K562 (cell line): ENCODE results near the gene PACS2. TPM values are rescaled to one million over a fixed set of nuclear protein-coding genes. Genes with fewer than 3 reads are reported as not detected.

Experiments used
- ATAC-seq: fragments of 200-7000 bp; cut with Tn5 transposase; 3 replicates; pipeline ENCODE4 v1.9.1; 2020; ENCODE audit warnings: moderate library complexity
- BruUV-seq: library from RNA; stranded (reverse); fragments of 400-500 nt; replicated peaks from 2 replicates; lab custom pipeline; 2021; lab: Mats Ljungman, UMichigan
- CTCF ChIA-PET: fragments of 300-600 bp; formaldehyde crosslinking; extraction: SDS; loops from one replicate; lab custom pipeline; 2021; ENCODE audit warnings: low intra/inter-chr PET ratio; lab: Yijun Ruan, JAX
- POLR2A ChIA-PET: fragments of 300-600, 350-650 bp; sonication (Branson Sonifier 250); formaldehyde crosslinking; extraction: SDS; loops from one replicate; lab custom pipeline; 2021; ENCODE audit warnings: antibody characterized with exemption, inconsistent platforms; lab: Yijun Ruan, JAX
- DNase-seq, 4 experiments: peaks; one replicate each; pipeline versions ENCODE4 v3.0.0 to v3.0.0-alpha.2; 2011 to 2018; ENCODE audit warnings: low spot score in 3 of 4, mixed read lengths in 3 of 4; ENCODE audit errors: extremely low read depth in 1 of 4
- FAIRE-seq: peaks from 2 replicates; lab custom pipeline; 2011; peaks lifted over from hg19 to GRCh38; lab: Jason Lieb, UNC
- H2AFZ ChIP-seq: 2 replicates; pipeline ENCODE4 v1.6.0; 2011; ENCODE audit warnings: low read depth, low read length, control low read depth, inconsistent platforms
- H3K27ac ChIP-seq: fragments of 200-600 bp; 3 replicates; pipeline ENCODE4 v1.8.0; 2011; ENCODE audit warnings: low read depth, mild to moderate bottlenecking, control low read depth, inconsistent platforms, low read length, moderate library complexity, mixed read lengths; ENCODE audit errors: extremely low read depth
- H3K27me3 ChIP-seq, 2 experiments: fragments of 300-600 bp in 1 of 2; 2 replicates in 1 of 2; 3 replicates in 1 of 2; pipeline versions ENCODE4 v1.6.0 to v1.8.0; 2011; ENCODE audit warnings: inconsistent platforms in 2 of 2, low read length in 2 of 2, mild to moderate bottlenecking in 1 of 2, mixed read lengths in 1 of 2, moderate library complexity in 1 of 2; ENCODE audit not compliant: control insufficient read depth in 2 of 2, insufficient read depth in 2 of 2
- H3K36me3 ChIP-seq: fragments of 300-600 bp; 3 replicates; pipeline ENCODE4 v1.8.0; 2011; ENCODE audit warnings: mild to moderate bottlenecking, low read length, inconsistent platforms; ENCODE audit not compliant: control insufficient read depth, insufficient read depth
- H3K4me1 ChIP-seq, 2 experiments: fragments of 200-600 bp in 1 of 2; replicated peaks in 1 of 2; 2 replicates in 1 of 2; 3 replicates in 1 of 2; pipeline versions ENCODE4 v1.5.1 to v1.8.0; 2011; ENCODE audit warnings: inconsistent platforms in 2 of 2, low read length in 2 of 2, mild to moderate bottlenecking in 1 of 2, mixed read lengths in 1 of 2, moderate library complexity in 1 of 2; ENCODE audit not compliant: control insufficient read depth in 2 of 2, insufficient read depth in 2 of 2
- H3K4me2 ChIP-seq: 2 replicates; pipeline ENCODE4 v1.6.1; 2011; ENCODE audit warnings: low read length, control low read depth, inconsistent platforms, mixed read lengths; ENCODE audit not compliant: insufficient read depth
- H3K4me3 ChIP-seq: fragments of 200-600 bp; sonication (generic), shearing (Covaris generic); 2 replicates; pipeline ENCODE4 v1.5.1; 2016; ENCODE audit warnings: control low read depth, inconsistent platforms
- H3K79me2 ChIP-seq: fragments of 200-600 bp; 3 replicates; pipeline ENCODE4 v1.8.0; 2011; ENCODE audit warnings: low read length, inconsistent platforms; ENCODE audit not compliant: control insufficient read depth, insufficient read depth
- H3K9ac ChIP-seq, 2 experiments: 2 replicates each; pipeline versions ENCODE4 v1.6.0 to v1.6.1; 2011; ENCODE audit warnings: low read depth in 2 of 2, low read length in 2 of 2, control low read depth in 1 of 2, inconsistent platforms in 1 of 2, mild to moderate bottlenecking in 1 of 2, mixed read lengths in 1 of 2; ENCODE audit not compliant: insufficient read depth in 1 of 2
- H3K9me1 ChIP-seq: one replicate; pipeline ENCODE4 v1.6.0; 2011; ENCODE audit warnings: inconsistent platforms, mild to moderate bottlenecking, low read length, moderate library complexity; ENCODE audit not compliant: control insufficient read depth, insufficient read depth
- H3K9me3 ChIP-seq: replicated peaks from 2 replicates; pipeline ENCODE4 v1.5.1; 2011; ENCODE audit warnings: low read depth, low read length, inconsistent platforms; ENCODE audit not compliant: control insufficient read depth, insufficient read depth
- H4K20me1 ChIP-seq: replicated peaks from 2 replicates; pipeline ENCODE4 v1.6.1; 2011; ENCODE audit warnings: low read length, inconsistent platforms, mixed read lengths; ENCODE audit not compliant: control insufficient read depth, insufficient read depth
- CBX1 ChIP-seq: sonication (generic); IDR thresholded peaks from 2 replicates; pipeline ENCODE4 v1.6.1; 2016; ENCODE audit warnings: antibody characterized with exemption, low read depth, mild to moderate bottlenecking
- ETS2 ChIP-seq: IDR thresholded peaks from 2 replicates; pipeline ENCODE4 v1.6.1; 2016; ENCODE audit warnings: borderline replicate concordance, missing genetic modification characterization, mild to moderate bottlenecking, moderate library complexity, missing compliant biosample characterization; ENCODE audit not compliant: poor library complexity, severe bottlenecking
- FOXA1 ChIP-seq: fragments of 450-650 bp; IDR thresholded peaks from 2 replicates; pipeline ENCODE4 v1.6.1; 2016; ENCODE audit warnings: mild to moderate bottlenecking, borderline replicate concordance
- NR2C2 ChIP-seq, 2 experiments: fragments of 200-800 bp in 1 of 2; sonication (Bioruptor generic) in 1 of 2; sonication (generic) in 1 of 2; formaldehyde crosslinking in 1 of 2; IDR thresholded peaks; 2 replicates each; pipeline versions ENCODE4 v1.6.1 to v1.8.0; 2016 to 2022; ENCODE audit warnings: mild to moderate bottlenecking in 1 of 2, missing compliant biosample characterization in 1 of 2, missing genetic modification characterization in 1 of 2, missing genetic modification reagents in 1 of 2
- PRPF4 ChIP-seq: fragments of 200-400 bp; formaldehyde crosslinking; IDR thresholded peaks from one replicate; pipeline ENCODE4 v1.6.1; 2017; ENCODE audit warnings: low read length, low read depth, mild to moderate bottlenecking; ENCODE audit not compliant: insufficient read depth, poor library complexity, severe bottlenecking
- SREBF1 ChIP-seq: fragments of 150-350 bp; IDR thresholded peaks from 2 replicates; pipeline ENCODE4 v1.6.1; 2014; ENCODE audit warnings: antibody characterized with exemption, low read depth, low read length, borderline replicate concordance
- TSC22D4 ChIP-seq: fragments of 450-650 bp; IDR thresholded peaks from 2 replicates; pipeline ENCODE4 v1.6.1; 2016; ENCODE audit warnings: missing genetic modification characterization, missing biosample characterization, control low read depth
- WGBS: fragments of 100-300 bp; shearing (Covaris generic); methylation state at CpG from one replicate; pipeline ENCODE4 v1.1.6; 2016; ENCODE audit warnings: low coverage, mixed read lengths; ENCODE audit not compliant: insufficient coverage; ENCODE audit errors: missing lambda C conversion rate; 5-methylcytosine and 5-hydroxymethylcytosine counted together
- in situ Hi-C: fragments of 300-500 bp; cut with MboI; formaldehyde crosslinking; loops from 4 replicates; pipeline ENCODE4 v1.15.0; 2018; ENCODE audit warnings: inconsistent platforms, mixed read lengths
- intact Hi-C: fragments of 100-400 bp; cut with micrococcal nuclease; formaldehyde crosslinking; loops from 2 replicates; pipeline ENCODE4 v1.14.2; 2022
- polyA plus RNA-seq, 8 experiments: library from polyadenylated mRNA; depleted of rRNA in 4 of 8; stranded (reverse) in 5 of 8; unstranded in 3 of 8; fragments of >200 nt; fragmentation: Nextera tagmentation in 2 of 8; fragmentation: Illumina TruSeq in 1 of 8; extraction: Ambion mirVana in 2 of 8; extraction: Trizol in 1 of 8; gene quantifications; 2 replicates each; pipeline versions ENCODE4 v1.2.1 to v1.2.3, GENCODE V29; 2011 to 2014; ENCODE audit warnings: inconsistent platforms in 1 of 8, missing spikeins in 1 of 8
- total RNA-seq, 7 experiments: library from RNA; depleted of rRNA in 6 of 7; stranded (reverse); fragments of >200 nt in 6 of 7; fragmentation: Illumina TruSeq in 2 of 7; extraction: Trizol in 2 of 7; gene quantifications; 2 replicates each; pipeline versions ENCODE4 v1.2.1 to v1.2.3, GENCODE V29; 2011 to 2021; ENCODE audit warnings: low replicate concordance in 1 of 7
- TF ChIP-seq, protein P1 (sequence below): fragments of 450-650 bp; formaldehyde crosslinking; IDR thresholded peaks from 2 replicates; pipeline ENCODE4 v1.4.0; 2020; ENCODE audit warnings: mild to moderate bottlenecking, moderate library complexity

Gene PACS2
- total and polyA plus RNA-seq, 9 of the 15 experiments (the other 6 are each of a cell fraction or from before 2014, with no cell fraction given) = 0.11 to 20.8 (median 9.9) TPM

DNA sequence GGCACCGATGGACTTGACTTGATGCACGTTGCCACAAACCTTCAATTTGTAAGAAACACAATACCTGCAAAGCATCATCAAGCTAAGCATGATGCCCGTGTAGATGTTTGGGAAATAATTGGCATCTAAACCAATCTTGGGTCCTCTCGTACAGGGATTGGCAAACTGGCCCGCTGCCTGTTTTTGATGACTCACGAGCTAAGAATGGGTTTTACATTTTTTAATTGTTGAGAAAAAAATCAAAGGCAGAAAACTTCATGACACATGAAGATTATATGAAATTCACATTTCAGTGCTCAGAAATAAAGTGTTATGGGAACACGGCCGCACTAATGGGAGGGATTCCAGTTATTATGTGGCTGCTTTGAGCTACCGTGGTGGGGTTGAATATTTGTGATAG lies 116.0 kb downstream of the PACS2 start:
- intact Hi-C loops = no loop called here
- WGBS = 84% methylated on average over 9 of the region's 9 CpGs
- H3K9ac ChIP-seq = no peak overlapping the region; a peak in 1 of 4 replicates
- no peak for FAIRE-seq
- H3K9me1 ChIP-seq = no peaks in the 10 kb centered on the region
- in situ Hi-C loops = no loop called here
- H3K27ac ChIP-seq = no peak overlapping the region
- DNase-seq = no peak
- H3K4me3 ChIP-seq = no peak overlapping the region
- ATAC-seq = no peak
- H3K79me2 ChIP-seq = peaks cover 82% of the 10 kb centered on the region
- ChIA-PET CTCF (no interaction called here), POLR2A (interaction anchor here (0.6 to 1.0 kb wide), 3 partner anchors 10 to 18 kb away, joined by 3 read pairs; no protein-coding TSS in a partner anchor)
- H3K9me3 ChIP-seq = no peaks in the 10 kb centered on the region; the same call in 1 of the 2 replicates
- H3K27me3 ChIP-seq = no peaks in the 10 kb centered on the region
- no peak overlapping the region for H2AFZ ChIP-seq
- peaks cover 0 to 16% of the 10 kb centered on the region in 2 experiments; a peak in 2 of 5 replicates for H3K4me1 ChIP-seq
- H3K36me3 ChIP-seq = peaks cover 40% of the 10 kb centered on the region; the same call in 2 of the 3 replicates
- TF ChIP-seq SREBF1 (no peak), CBX1 (no peak), NR2C2 (CRISPR knock-in tag; IDR thresholded peaks at IDR 0.05) (no peak), NR2C2 (tag; IDR thresholded peaks at IDR 0.05) (no peak), ETS2 (tag) (no peak), FOXA1 (no peak), TSC22D4 (tag) (no peak), PRPF4 (no peak)
- TF ChIP-seq, protein P1, sequence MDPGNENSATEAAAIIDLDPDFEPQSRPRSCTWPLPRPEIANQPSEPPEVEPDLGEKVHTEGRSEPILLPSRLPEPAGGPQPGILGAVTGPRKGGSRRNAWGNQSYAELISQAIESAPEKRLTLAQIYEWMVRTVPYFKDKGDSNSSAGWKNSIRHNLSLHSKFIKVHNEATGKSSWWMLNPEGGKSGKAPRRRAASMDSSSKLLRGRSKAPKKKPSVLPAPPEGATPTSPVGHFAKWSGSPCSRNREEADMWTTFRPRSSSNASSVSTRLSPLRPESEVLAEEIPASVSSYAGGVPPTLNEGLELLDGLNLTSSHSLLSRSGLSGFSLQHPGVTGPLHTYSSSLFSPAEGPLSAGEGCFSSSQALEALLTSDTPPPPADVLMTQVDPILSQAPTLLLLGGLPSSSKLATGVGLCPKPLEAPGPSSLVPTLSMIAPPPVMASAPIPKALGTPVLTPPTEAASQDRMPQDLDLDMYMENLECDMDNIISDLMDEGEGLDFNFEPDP (CRISPR knock-in tag) = no peak
- no peaks in the 10 kb centered on the region for H4K20me1 ChIP-seq
- no peak overlapping the region for H3K4me2 ChIP-seq
- BruUV-seq = no TSS peak
